ENCODE measurements around the gene EFHD2.
"Not testable (repeated sequence)": the region's sequence is repeated elsewhere in the genome, so short reads cannot be mapped to it uniquely, and the experiment has no call there.

EFHD2 gene

GRCh38 chr1:15430787-15431570, 21.3 kb downstream of the EFHD2 start:
- peak; percentile 59 for DNase-seq (ENCODE audit: low read depth)

- DNase-seq (ENCODE audit: low read depth) = no peak
Measured at GRCh38 chr1:15431571-15431948, 21.9 kb downstream of the EFHD2 start.

- no peak for DNase-seq (ENCODE audit: low read depth)
Measured at GRCh38 chr1:15432324-15432723, 22.6 kb downstream of the EFHD2 start.

GRCh38 chr1:15433471-15433870, 23.8 kb downstream of the EFHD2 start:
- DNase-seq (ENCODE audit: low read depth) = no peak

GRCh38 chr1:15434739-15435138, 25.1 kb downstream of the EFHD2 start:
- not testable (repeated sequence) for DNase-seq (ENCODE audit: low read depth)

- no peak for DNase-seq (ENCODE audit: low read depth)
Measured at GRCh38 chr1:15435239-15436077, 25.8 kb downstream of the EFHD2 start.

GRCh38 chr1:15436881-15437442, 27.3 kb downstream of the EFHD2 start:
- no peak for DNase-seq (ENCODE audit: low read depth)

- no peak for DNase-seq (ENCODE audit: low read depth)
Measured at GRCh38 chr1:15439325-15439724, 29.6 kb downstream of the EFHD2 start.

- no peak for DNase-seq (ENCODE audit: low read depth)
Measured at GRCh38 chr1:15440357-15440756, 30.7 kb downstream of the EFHD2 start.

GRCh38 chr1:15441247-15441646, 31.6 kb downstream of the EFHD2 start:
- DNase-seq (ENCODE audit: low read depth) = no peak

GRCh38 chr1:15442119-15442518, 32.4 kb downstream of the EFHD2 start:
- no peak for DNase-seq (ENCODE audit: low read depth)

GRCh38 chr1:15442759-15443158, 33.1 kb downstream of the EFHD2 start:
- DNase-seq (ENCODE audit: low read depth) = no peak

GRCh38 chr1:15443281-15443680, 33.6 kb downstream of the EFHD2 start:
- no peak for DNase-seq (ENCODE audit: low read depth)

GRCh38 chr1:15444468-15445389, 35.0 kb downstream of the EFHD2 start:
- DNase-seq (ENCODE audit: low read depth) = no peak

GRCh38 chr1:15445390-15446122, 35.9 kb downstream of the EFHD2 start:
- no peak for DNase-seq (ENCODE audit: low read depth)

- DNase-seq (ENCODE audit: low read depth) = no peak
Measured at GRCh38 chr1:15446212-15446611, 36.5 kb downstream of the EFHD2 start.

- DNase-seq (ENCODE audit: low read depth) = no peak
Measured at GRCh38 chr1:15448877-15449462, 39.3 kb downstream of the EFHD2 start.

GRCh38 chr1:15449567-15449966, 39.9 kb downstream of the EFHD2 start:
- DNase-seq (ENCODE audit: low read depth) = no peak

- no peak for DNase-seq (ENCODE audit: low read depth)
Measured at GRCh38 chr1:15451014-15451722, 41.5 kb downstream of the EFHD2 start.

GRCh38 chr1:15452216-15452615, 42.5 kb downstream of the EFHD2 start:
- no peak for DNase-seq (ENCODE audit: low read depth)
